ENCODE results near the gene CDHR2. TPM values are rescaled to one million over a fixed set of nuclear protein-coding genes. Genes with fewer than 3 reads are reported as not detected.
"Not testable (repeated sequence)": the region's sequence is repeated elsewhere in the genome, so short reads cannot be mapped to it uniquely, and the experiment has no call there.

CDHR2 gene
- total RNA-seq, 1 donor from 2014 or later: 1.7 TPM

DNA sequence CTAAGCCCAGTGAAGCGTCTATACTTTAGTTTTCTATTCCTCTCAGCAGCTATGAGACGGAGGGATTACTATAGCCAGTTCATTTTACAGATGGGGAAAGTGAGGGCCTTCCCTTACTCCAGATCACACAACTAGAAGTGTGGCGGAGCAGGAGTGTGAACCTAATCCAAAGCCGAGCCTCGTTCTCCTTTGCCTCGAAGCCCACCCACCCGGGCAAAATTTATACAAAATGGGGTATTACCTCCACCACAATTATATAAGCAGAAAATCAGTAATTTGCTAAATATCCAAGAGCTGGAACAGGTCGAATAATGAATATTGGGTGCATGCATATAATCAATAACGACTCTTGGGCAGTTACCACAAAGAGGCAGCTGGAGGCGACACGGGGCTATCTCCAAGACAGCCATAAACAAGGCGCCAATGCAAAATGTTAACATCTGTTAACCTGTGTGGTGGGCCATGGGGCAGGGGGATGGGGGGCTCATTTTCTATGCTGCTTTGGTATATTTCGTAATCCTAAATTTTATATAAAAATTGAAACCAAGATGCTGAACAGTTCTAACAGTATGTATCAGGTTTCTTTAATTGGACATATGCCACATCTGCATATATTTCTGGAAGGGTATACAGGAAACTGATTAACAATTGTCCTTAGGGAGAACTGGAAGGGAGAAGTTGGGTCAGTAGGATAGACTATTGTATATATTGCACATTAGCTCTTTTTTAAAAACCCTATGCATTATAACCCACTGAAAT is 10.7 kb upstream of the CDHR2 start:
- intact Hi-C loops (cut with micrococcal nuclease): loop anchor here (2.0 to 10.0 kb wide), 10 partner anchors 16 to 1666 kb away; partner anchors contain the start of genes GPRIN1, GRK6, HNRNPAB and LMAN2

DNA sequence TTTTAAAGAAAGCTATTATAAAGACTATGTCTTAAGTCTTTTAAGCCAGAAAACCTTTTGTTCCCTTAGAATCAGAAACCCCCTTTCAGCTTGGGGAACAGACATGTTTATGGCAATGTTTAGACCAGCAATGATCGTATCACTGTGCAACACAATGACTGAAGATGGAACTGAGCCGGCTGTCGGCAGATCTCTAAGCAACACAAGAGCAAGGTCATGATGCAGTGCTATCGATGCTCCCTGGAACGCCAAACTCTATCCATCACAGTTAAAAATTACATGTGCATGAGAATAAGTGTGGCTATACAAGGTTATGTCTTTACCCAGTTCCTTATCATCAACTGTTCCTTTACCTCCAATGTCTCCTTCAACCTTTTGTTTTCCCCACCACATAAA is 10.2 kb upstream of the CDHR2 start:
- intact Hi-C loops (cut with micrococcal nuclease): loop anchor here (2.0 to 10.0 kb wide), 10 partner anchors 16 to 1666 kb away; partner anchors contain the start of genes GPRIN1, GRK6, HNRNPAB and LMAN2

DNA sequence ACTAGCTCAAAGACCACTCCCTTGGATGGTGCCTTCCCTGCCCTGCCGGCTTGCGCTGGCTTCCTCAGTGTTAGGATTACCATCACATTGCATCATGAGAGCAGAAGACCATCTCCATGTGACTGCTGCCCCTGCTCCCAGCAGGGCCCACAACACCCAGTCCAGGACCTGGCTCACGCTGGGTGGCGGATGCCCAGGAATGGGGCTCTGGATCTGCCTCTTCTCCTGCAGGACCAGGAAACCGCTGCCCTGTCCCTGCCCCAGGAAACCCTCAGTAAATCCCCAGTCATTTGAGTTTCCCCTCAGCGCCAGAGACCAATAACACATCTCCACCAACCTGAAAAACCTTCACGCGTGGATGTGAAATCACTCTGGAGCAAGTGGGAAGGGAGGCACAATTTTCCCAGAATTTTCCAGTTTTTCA is 8.7 kb upstream of the CDHR2 start:
- intact Hi-C loops (cut with micrococcal nuclease): loop anchor here (5.0 kb wide), 1 partner anchor 1018 kb away; no protein-coding TSS in a partner anchor

DNA sequence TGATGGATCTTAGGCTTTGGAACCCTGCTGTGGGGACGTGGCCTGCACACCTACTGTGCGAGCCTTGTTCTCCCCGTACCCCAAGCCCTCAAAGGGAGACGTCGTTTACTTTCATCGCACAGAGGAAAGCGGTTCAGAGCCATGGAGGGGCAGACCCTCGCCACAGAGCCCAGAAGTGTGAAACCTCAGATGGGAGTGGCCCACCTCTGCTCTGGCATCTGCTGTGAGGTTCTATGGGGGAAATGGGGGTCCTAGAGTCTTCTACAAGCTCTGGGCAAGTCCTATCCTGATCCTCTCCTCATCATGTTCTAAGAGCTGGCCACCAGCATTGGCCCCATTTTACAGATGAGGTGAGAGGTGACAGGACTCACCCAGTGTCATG is 8.2 kb upstream of the CDHR2 start:
- intact Hi-C loops (cut with micrococcal nuclease): loop anchor here (5.0 kb wide), 1 partner anchor 1019 kb away; no protein-coding TSS in a partner anchor

DNA sequence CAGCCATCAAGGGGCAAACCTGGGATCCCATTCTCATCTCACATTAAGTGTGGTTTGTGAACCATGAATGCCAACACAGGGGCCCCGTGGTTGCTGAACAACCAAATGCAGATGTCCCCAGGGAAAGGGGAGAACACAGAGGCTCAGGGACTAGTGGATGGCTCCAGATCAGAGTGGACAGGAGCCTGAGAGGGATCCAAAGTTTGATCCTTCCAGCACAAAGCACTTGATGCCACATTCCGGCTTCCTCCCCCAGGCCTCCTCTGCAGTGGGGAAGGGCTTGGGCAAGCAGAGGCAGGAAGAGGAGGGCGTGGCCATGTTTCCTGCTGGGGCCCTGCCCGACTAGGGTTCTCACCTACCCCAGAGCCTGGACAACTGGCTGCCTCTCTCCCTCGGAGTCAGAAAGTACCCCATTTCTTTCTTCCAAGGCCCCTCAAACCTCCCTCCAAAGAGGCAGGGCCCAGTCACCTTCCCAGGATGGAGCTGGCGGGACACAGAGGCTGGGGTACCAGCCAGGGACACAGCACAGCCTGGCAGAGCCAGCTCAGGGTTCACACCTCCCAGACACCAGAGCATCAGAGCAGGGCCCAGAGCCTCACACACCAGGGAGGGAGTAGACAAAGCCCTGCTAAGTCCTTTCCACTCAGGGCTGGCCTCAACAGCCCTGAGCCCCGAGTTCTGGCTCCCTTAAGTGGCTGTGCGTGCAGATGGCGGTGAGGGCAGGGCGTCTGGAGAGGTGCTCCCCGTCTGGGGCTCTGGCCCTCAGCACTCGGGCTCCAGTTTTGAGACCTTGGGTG is 7.6 kb upstream of the CDHR2 start:
- intact Hi-C loops (cut with micrococcal nuclease): loop anchor here (1.0 to 5.0 kb wide), 4 partner anchors 7 to 1019 kb away; partner anchors contain the start of genes FAF2 and TSPAN17

DNA sequence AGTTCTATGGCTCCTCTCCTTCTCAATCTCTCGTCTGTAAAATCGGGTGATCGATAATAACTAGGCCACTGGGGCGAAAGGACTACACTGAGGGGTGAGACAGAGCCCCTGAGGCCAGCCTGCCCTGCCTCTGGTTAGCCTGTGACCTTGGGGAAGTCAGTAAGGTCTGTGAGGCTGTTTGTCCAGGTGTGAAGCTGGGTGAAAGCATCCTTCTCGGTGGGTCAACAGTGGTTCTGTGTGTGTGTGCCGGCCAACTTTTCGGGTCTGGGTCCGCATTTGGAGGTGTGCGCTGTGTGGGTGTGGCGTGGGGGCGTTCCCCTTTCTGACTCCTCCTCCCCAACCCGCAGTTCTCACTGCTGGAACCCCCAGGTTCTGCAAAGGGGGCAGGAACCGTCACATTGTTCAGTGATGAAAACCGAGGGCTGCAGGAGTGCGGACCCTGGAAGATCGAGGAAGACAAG is 7.0 kb upstream of the CDHR2 start:
- intact Hi-C loops (cut with micrococcal nuclease): loop anchor here (1.0 to 5.0 kb wide), 4 partner anchors 8 to 1020 kb away; partner anchors contain the start of genes FAF2 and TSPAN17

DNA sequence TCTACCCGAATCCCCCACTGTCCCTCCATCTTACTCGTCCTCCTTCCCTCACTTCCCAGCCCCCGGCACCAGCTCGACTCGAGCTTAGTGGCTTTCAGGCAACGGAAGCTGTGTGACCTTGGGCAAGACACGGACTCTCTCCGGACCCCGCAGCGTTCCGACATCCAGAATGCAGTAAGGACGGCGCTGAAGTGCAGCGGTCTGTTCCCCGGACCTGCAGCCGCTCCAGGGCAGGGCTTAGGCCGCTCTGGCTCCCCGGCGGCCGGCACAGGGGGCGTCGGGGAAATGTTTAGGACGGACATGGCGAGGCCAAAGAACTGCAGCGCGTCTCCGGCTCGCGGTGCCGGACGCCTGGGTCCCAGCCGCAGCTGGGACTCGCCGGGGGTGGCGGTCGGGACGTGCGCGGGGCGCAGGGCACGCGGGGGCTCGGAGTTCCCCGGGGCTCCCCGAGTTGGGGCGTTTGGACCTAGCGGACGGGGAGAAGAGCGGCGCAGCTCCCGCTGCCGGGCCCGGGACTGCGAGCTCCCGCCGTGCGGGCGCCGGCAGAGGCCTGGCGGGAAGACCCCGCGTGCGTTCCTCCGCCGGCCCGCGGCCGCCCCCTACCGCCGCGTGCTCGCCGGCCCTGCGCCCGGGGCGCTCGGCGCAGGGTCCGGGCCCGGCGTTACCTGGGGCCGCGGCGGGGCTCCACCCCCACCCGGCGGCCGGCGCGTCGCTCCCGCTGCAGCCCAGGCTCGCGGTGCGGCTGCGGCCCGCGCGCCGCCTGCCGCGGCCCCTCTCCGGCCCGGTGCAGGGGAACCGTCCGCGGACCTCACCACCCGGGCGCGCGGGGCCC is 6.3 kb upstream of the CDHR2 start:
- intact Hi-C loops (cut with micrococcal nuclease): loop anchor here (1.0 to 5.0 kb wide), 8 partner anchors 9 to 1021 kb away; partner anchors contain the start of genes ARL10, CLTB, FAF2 and KIAA1191

DNA sequence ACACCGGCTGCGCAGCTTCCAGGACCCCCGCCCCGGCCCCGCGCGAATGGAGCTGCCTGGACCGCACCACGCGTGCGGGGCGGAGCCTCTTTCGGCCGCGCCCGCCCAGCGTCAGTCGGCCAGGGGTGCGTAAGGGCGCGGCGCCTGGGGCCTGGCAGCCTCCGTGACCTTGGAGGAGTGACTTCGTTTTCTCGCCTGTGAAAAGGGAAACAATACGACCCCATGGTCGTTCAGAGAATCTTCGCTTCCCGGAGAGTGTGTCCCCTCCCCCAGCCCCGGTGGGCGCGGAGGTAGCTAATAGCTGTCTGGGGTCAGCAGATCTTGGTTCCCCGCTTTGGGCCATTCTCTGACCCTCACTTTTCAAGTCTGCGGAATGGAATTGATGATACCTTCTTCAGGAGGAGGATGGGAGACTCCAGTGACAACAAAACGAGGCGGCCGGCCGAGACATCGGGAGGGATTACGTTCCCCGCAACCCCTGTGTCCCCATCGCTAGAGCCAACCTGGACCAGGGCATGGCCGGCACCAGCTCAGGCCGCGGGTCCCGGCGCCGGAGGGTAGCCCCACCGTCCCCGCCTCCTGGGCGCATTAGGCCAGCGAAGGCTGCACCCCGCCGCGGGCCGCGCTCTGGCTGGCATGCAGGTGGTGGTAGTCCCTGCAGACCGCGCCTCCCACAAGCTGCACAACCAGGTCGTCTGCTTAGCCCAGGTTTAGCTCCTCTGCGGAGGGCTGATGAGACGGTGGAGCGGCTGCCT is 5.5 kb upstream of the CDHR2 start:
- intact Hi-C loops (cut with micrococcal nuclease): loop anchor here (1.0 to 5.0 kb wide), 7 partner anchors 31 to 1021 kb away; partner anchors contain the start of genes ARL10, CLTB and KIAA1191

DNA sequence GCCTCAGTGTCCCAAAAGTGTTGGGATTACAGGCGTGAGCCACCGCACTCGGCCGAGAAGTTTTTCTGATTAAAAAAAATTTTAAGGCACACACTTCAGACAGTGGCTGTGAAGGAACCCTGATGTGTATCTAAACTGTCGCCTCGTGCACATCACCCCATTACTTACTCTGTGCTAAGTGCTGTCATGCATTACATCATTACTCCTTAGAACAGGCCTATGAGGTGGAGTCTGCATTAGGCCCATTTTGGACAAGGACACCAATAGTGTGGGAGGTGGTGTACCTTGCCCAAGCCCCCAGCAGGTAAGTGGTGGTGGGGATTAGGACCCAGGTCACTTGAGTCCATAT is 3.8 kb upstream of the CDHR2 start:
- intact Hi-C loops (cut with micrococcal nuclease): no loop called here

DNA sequence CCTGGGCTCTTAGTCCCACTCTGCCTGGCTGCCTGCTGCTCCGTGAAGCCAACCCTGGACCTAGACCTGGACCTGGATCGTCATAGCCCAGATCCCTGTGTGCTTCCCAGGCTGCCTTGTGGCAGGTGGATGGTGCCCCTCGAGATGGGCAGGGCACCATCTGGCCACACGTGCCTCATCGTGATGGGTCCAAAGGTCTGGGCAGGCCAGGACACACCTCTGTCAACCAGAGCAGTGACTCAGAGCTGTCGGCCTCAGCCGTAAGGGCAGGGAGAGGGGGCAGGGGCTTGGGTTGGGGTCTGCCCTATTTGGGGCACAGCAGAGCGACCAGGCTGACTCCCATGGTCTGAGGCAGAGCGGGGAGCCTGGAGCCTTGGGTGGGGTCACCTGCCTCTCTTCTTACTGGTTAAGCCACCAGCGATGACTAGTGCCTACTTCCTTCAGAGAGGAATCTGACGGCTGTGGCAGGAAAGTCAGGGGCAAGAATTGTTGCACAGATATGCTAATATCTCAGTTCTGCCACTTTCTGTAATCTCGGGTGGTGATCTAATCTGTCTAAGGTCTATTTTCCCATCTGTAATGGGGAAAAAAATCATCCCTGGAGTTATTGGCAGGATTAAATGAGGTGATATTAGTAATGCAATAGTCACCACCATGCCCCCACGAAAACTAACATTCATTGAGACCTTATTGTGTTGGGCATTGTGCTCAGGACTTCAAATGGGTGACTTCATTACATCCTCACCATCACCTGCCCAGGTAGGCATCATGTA is 3.2 kb upstream of the CDHR2 start:
- intact Hi-C loops (cut with micrococcal nuclease): no loop called here

DNA sequence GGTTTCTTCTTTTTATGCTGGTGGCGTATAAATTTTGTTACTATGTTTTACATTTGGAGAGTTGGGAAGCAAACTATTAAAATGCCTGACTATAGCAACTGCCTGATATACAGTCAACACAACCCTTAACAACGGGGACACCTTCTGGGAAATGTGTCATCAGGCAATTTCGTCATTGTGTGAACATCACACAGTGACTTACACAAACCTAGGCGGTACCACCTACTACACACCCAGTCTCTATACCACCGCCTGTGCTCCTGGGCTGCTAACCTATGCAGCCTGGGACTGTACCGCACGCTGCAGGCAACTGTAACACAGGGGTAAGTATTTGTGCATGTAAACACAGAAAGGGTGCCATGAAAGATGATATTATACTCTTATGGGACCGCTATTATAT is 1.3 kb upstream of the CDHR2 start:
- intact Hi-C loops (cut with micrococcal nuclease): no loop called here

DNA sequence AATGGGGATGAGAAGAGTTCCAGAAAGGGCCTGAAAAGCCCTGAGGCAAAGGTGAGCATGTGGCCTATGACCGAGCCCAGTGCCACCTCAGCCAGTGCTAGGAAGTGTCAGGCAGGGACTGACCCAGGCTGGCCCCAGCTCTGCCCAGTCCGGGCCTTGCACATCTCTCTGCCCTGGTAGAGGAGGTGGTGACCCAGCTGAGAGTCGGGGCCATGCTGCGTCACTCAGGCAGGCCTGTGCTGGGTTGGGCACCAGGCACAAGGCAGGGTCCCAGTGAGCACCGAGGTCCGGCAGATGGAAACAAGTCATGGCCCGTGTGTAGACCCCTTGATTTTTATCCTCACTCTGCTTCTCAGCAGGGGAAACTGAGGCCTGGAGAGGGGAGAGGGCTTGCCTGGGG is 729 bp downstream of the CDHR2 start:
- intact Hi-C loops (cut with micrococcal nuclease): no loop called here

DNA sequence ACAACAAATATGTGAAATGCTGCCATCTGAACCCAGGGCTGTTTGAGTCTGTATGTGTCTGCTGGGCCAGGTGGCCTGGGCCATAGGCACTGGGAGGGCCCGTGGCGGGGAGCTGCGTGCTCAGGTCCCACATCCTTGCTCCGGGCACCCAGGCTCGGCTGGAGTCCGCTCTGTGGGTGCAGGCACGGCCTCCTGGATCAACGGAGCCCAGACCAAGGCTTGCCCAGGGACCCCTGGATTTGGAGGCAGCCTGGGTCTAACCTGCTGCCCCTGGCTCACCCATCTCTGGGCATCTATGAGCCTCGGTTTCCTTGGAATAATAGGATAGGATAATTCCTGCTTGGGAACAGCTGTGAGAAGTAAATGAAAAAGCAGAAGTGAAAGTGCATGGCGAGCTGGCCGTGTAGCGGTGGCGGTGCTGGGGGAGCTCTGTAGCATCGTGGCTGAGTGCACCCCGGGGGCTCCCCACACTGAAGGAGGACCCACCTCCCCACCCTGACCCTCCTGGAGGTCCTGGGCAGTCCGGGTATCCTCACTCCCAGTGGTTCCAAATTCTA is 1.2 kb downstream of the CDHR2 start:
- intact Hi-C loops (cut with micrococcal nuclease): no loop called here

DNA sequence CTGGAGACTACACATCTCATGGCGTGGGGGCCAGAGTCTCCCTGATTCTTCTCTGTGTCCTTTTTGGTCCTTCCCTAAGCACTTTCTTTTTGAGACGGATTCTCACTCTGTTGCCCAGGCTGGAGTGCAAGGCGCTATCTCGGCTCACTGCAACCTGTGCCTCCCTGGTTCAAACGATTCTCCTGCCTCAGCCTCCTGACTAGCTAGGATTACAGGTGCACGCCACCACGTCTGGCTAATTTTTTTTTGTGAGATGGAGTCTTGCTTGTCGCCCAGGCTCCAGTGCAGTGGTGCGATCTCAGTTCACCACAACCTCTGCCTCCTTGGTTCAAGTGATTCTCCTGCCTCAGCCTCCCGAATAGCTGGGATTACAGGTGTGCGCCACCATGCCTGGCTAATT is 1.8 kb downstream of the CDHR2 start:
- intact Hi-C loops (cut with micrococcal nuclease): not testable (repeated sequence)

DNA sequence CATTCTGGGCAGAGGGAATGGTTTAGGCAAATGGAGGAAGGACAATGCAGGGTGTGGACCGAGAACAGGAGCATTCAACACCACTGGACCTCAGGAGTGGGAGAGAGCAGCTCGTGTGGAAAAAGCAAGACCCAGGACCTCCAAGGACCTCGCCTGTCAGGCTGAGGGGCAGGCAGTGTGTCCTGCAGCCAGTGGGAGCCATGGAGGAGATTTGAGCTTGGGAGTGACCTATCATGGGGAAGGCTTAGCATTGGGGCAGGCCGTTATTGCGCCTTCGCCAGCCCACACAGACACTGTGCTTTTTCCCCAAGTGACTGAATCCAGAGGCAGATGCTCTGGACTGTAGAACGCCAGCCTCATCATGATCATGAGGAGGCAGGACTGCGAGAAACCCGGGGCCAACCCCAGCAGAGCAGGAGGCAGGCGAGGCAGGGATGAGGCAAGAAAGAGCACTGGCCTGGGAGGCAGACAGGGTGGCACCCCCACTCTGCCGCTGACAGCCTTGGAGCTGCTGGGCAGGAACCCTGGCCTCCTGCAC is 3.3 kb downstream of the CDHR2 start:
- intact Hi-C loops (cut with micrococcal nuclease): no loop called here

DNA sequence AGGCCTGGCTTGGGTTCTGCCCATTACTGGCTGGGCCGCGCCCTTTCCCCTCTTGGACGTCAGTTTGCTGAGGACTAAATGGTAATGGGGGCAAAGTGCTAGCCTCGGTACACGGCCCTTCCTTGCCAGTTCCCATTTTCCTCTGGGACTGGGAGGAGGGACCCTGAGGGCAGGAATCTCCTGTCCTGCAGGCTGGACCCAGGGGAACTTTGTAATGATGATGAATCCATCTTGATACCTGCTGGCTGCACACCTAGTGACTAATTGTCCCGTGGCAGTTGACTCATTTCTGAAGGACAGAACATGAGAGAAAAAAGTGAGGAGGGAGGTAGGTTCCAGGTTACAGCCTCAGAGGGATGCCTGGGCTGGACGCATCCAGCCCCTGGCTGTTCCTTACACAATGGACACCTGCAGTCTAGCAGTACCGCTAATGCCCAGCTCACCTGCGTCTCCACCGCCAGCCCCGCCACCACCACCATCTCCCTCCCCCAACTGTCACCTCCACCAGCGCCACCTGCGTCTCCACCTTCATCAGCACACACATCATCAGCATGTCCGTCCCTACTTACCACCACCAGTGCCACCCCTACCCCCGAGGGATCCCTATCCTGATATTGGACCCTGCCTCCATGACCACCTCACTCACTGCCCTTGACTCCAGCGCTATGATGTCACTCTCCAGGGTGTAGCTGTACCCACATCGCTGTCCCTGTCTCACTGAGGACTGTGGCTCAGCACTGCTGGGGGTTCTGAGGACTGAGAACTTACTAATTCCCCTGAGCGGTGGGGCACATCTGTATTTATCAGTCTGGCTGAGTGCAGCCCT is 4.3 kb downstream of the CDHR2 start:
- intact Hi-C loops (cut with micrococcal nuclease): loop anchor here (2.0 kb wide), 1 partner anchor 15 kb away; no protein-coding TSS in a partner anchor

DNA sequence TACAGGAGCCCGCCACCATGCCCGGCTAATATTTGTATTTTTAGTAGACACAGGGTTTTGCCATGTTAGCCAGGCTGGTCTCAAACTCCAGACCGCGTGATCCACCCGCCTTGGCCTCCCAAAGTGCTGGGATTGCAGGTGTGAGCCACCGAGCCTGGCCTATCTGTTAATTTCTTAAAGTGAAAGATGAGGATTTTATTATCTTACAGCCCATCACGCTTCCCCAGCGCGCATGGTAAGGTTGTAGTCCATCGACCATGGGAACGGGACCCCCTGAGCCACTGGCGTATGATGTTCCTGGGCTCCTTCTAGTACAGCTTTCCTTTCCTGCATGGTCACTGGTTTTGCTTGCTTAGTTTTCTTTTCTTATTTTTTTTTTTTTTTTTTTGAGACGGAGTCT is 8.7 kb downstream of the CDHR2 start:
- intact Hi-C loops (cut with micrococcal nuclease): no loop called here

DNA sequence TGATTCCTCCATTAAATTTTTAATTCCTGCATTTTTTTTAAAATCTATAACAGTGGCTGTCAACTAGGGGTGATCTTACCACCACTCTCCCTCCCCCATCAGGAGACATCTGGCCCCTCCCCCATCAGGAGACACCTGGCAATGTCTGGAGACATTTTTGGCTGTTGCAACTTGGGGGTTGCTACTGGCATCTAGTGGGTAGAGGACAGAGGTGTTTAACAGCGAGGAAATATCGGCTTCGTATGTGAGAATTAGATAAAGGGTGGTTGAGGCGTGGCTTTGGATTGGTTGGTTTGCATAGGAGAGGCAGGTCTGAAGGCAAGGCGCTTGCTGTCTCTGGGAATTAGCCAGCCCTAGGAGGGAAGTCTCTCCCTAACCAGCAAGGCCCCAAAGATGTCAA is 10.5 kb downstream of the CDHR2 start:
- intact Hi-C loops (cut with micrococcal nuclease): no loop called here

Data from T-helper 1 cell treated with Interleukin-12 subunit alpha and Interleukin-12 subunit beta and Interleukin-4 antibody, amounts not matched to agents 30 ng/mL and 1 ng/mL, for 36 hours (primary cell).